ENCODE results near the gene RABAC1.
"Not testable (repeated sequence)": the region's sequence is repeated elsewhere in the genome, so short reads cannot be mapped to it uniquely, and the experiment has no call there.

RABAC1 gene

GRCh38 chr19:41959056-41960053, at the start of gene RABAC1:
TSS of gene RABAC1 (minus strand) at chr19:41959321. CDS start at chr19:41959292, 29 bp downstream.
- peak; percentile 87 for DNase-seq

- no peak for DNase-seq
These were observed 47.4 kb upstream of the RABAC1 start for GRCh38 chr19:42006569-42006968.

- DNase-seq, result no peak
These were observed 46.4 kb upstream of the RABAC1 start for GRCh38 chr19:42005504-42005903.

GRCh38 chr19:42003506-42004294, 44.6 kb upstream of the RABAC1 start:
- no peak for DNase-seq

- DNase-seq, result no peak
These were observed 40.7 kb upstream of the RABAC1 start for GRCh38 chr19:41999878-42000208.

- no peak for DNase-seq
These were observed 40.2 kb upstream of the RABAC1 start for GRCh38 chr19:41999071-41999877.

GRCh38 chr19:41998246-41999020, 39.3 kb upstream of the RABAC1 start:
- no peak for DNase-seq

- no peak for DNase-seq
These were observed 38.7 kb upstream of the RABAC1 start for GRCh38 chr19:41997851-41998229.

- peak; percentile 14 for DNase-seq
These were observed 38.2 kb upstream of the RABAC1 start for GRCh38 chr19:41997121-41997850.

GRCh38 chr19:41995959-41996797, 37.1 kb upstream of the RABAC1 start:
- no peak for DNase-seq

- DNase-seq, result no peak
These were observed 36.2 kb upstream of the RABAC1 start for GRCh38 chr19:41994994-41995958.

GRCh38 chr19:41994521-41994971, 35.4 kb upstream of the RABAC1 start:
- no peak for DNase-seq

- peak; percentile 66 for DNase-seq
These were observed 34.7 kb upstream of the RABAC1 start, which contains the start of gene ATP1A3 for GRCh38 chr19:41993612-41994483. TSS of gene ATP1A3 (minus strand) at chr19:41994230. CDS start at chr19:41994076, 154 bp downstream.

- not testable (repeated sequence) for DNase-seq
These were observed 32.9 kb upstream of the RABAC1 start for GRCh38 chr19:41991925-41992569.

GRCh38 chr19:41991025-41991424, 31.9 kb upstream of the RABAC1 start:
- DNase-seq, result no peak

- DNase-seq, result no peak
These were observed 31.5 kb upstream of the RABAC1 start for GRCh38 chr19:41990615-41991014.

- no peak for DNase-seq
These were observed 30.9 kb upstream of the RABAC1 start for GRCh38 chr19:41990028-41990427.

Data from CD4-positive, alpha-beta T cell treated with Interferon gamma for 1 hour (primary cell).